ENCODE data around the gene RAB22A.

Gene RAB22A

GRCh38 chr20:58294497-58295455, 14.7 kb upstream of the RAB22A start:
- TF ChIP-seq CTCF (IDR thresholded peaks at IDR 0.05; ENCODE audit: insufficient read depth, low read length, missing control alignments) = no peak
- ChIA-PET POLR2A (no interaction called here), CTCF (interaction anchor here (1.1 kb wide), 1 partner anchor 9 kb away, joined by 3 read pairs; no protein-coding TSS in a partner anchor)
- no peak overlapping the region for H3K4me3 ChIP-seq (ENCODE audit: low read depth, low read length)
- DNase-seq (ENCODE audit: low read depth, low spot score) = no peak

- no peak for DNase-seq (ENCODE audit: low read depth, low spot score)
- ChIA-PET CTCF (interaction anchor here (1.1 kb wide), 1 partner anchor 11 kb away, joined by 3 read pairs; no protein-coding TSS in a partner anchor), POLR2A (no interaction called here)
- TF ChIP-seq CTCF (IDR thresholded peaks at IDR 0.05; ENCODE audit: insufficient read depth, low read length, missing control alignments) = no peak
- no peak overlapping the region for H3K4me3 ChIP-seq (ENCODE audit: low read depth, low read length)
Measured at GRCh38 chr20:58296051-58296837, 13.3 kb upstream of the RAB22A start.

- TF ChIP-seq CTCF (IDR thresholded peaks at IDR 0.05; ENCODE audit: insufficient read depth, low read length, missing control alignments) = no peak
Measured at GRCh38 chr20:58297394-58297793, 12.1 kb upstream of the RAB22A start.

GRCh38 chr20:58300321-58300720, 9.2 kb upstream of the RAB22A start:
- POLR2A ChIA-PET = no interaction called here
- no peak for TF ChIP-seq CTCF (IDR thresholded peaks at IDR 0.05; ENCODE audit: insufficient read depth, low read length, missing control alignments)
- no peak overlapping the region for H3K4me3 ChIP-seq (ENCODE audit: low read depth, low read length)
- no peak for DNase-seq (ENCODE audit: low read depth, low spot score)
- CTCF ChIA-PET = no interaction called here

More at GRCh38 chr20:58297394-58297793, 12.1 kb upstream of the RAB22A start:
- ChIA-PET CTCF (no interaction called here), POLR2A (no interaction called here)
- H3K4me3 ChIP-seq (ENCODE audit: low read depth, low read length) = no peak overlapping the region
- DNase-seq (ENCODE audit: low read depth, low spot score) = no peak

GRCh38 chr20:58303547-58303946, 6.0 kb upstream of the RAB22A start:
- DNase-seq (ENCODE audit: low read depth, low spot score) = no peak
- ChIA-PET CTCF (interaction anchor here (1.2 kb wide), 1 partner anchor 68 kb away, joined by 3 read pairs; no protein-coding TSS in a partner anchor), POLR2A (no interaction called here)
- no peak overlapping the region for H3K4me3 ChIP-seq (ENCODE audit: low read depth, low read length)
- TF ChIP-seq CTCF (IDR thresholded peaks at IDR 0.05; ENCODE audit: insufficient read depth, low read length, missing control alignments) = no peak

GRCh38 chr20:58305061-58305460, 4.5 kb upstream of the RAB22A start:
- DNase-seq (ENCODE audit: low read depth, low spot score) = no peak
- no peak for TF ChIP-seq CTCF (IDR thresholded peaks at IDR 0.05; ENCODE audit: insufficient read depth, low read length, missing control alignments)
- CTCF ChIA-PET = no interaction called here
- H3K4me3 ChIP-seq (ENCODE audit: low read depth, low read length) = no peak overlapping the region
- POLR2A ChIA-PET = no interaction called here
